CD4-positive, alpha-beta T cell treated with Interleukin-15 for 4 hours (primary cell): ENCODE results near the gene CSNK1D.
"Not testable (repeated sequence)": the region's sequence is repeated elsewhere in the genome, so short reads cannot be mapped to it uniquely, and the experiment has no call there.

Experiments
- DNase-seq: peaks from one replicate; pipeline ENCODE4 v3.0.0-alpha.2; 2020; ENCODE audit warnings: low spot score

CSNK1D gene

DNA sequence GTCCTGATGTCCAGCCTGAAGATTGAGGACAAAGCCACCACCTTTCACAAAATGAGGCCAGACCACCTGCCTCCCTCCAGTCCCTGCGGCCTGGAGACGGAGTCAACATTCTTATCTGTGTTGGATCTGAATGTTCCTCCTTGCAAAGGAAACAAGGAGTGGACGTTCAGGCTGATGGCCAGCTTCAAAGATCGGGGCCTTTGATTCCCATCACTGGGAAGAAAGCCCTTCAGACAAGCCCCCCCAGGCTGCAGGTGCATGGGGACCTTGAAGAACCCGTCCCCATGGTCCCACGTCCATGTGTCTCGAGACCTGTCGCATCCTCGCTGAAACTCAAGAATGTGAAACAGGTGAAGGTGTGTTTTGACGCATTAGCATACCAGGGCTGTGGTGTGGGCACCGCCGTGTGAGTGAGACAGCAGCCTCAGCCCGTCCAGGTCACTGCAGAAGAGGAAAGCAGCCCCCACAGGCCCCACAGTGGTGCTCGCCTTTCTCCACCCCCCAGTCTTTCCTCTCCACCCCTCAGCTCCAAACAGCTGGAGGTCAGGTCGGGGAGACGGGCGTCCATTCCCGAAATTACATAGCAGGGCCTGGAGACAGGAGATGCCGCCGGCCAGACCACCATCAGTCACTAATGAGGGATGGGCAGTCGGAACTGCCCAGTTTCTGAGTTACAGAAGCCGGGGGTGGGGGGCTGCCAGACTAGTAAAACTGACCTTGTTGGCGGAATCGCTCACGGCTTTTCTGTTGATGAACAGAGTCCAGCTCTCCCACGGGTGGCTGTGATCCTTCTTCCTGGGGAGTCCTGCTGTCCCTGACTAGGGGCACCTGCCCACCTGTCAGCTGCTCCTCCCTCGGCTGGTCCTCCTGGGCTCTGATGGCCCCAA lies 877 bp upstream of the CSNK1D start:
- DNase-seq, result no peak

DNA sequence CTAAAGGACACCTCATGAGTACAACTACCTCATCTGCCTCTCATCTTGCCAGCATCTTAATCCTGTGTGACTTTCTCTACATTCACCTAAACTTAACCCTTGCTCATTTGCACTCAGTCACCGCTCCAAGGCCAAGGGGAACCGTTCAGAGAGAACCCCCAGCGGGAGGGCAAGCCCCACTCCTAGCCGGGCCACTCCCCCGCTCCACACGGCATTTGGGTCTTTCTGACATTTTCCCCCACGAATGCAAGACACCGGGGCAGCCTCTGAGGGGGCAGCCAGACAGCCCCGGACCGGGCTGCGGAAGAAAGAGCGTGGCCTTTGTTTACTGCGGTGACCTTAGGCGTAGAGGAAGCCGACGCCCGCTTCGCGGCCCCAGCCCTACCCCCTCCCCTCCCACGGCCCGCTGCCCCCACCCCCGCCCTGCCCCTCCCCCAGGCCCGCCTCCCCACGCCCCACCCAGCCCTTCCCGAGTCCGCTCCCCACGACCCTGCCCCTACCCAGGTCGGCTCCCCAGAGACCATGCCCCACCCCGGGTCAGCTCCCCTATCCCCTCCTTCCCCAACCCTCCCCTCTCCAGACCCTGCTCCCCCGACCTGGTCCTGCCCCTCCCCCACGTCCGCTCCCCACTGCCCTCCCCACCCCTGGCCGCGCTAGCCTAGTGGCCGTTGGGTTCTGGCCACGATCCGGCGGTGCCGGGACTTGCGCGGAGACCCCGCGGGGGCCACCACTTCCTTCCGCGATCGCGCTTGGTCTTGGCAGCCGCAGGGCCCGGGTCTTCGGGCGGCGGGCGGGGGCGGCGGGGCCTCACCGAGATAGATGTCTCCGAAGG lies 789 bp downstream of the CSNK1D start:
- peak; percentile 20 for DNase-seq

DNA sequence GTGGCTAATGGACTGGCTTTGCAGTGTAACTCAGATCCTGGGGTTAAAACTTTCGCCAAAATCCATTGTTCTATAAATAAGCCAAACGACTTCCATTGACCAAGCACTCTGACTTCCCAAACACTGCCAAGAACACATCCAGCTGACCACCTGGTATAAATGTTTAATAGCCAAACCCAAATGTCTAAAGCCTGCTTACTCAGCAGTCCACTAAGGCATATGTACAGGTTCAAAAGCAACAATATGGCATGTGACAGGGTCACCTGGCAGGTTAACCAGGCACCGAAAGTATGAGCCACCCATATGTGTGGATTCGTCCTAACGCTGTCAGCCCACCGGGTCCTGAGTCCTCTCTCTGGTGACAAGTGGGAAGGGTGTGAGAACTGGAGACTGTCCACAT lies 2.1 kb downstream of the CSNK1D start:
- DNase-seq, result no peak

DNA sequence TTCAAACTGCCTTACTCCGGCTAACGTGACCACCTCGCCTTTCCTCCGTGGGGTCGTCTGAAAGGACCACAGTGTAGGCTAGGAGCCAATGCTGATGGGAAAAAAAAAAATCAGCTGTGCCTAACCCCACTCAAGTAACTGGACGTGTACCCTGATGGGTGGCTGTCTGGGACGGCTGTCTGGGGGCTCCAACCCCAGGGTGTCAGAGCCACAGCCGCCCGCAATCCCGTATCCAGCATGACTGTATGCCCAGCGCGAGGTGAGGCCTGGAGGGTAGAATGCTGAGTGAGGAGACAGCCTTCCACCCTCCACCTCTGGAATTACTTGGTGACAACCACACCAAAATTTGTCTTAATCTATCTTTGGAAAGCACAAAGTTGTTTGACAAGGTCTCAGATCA lies 2.8 kb downstream of the CSNK1D start:
- DNase-seq, result no peak

DNA sequence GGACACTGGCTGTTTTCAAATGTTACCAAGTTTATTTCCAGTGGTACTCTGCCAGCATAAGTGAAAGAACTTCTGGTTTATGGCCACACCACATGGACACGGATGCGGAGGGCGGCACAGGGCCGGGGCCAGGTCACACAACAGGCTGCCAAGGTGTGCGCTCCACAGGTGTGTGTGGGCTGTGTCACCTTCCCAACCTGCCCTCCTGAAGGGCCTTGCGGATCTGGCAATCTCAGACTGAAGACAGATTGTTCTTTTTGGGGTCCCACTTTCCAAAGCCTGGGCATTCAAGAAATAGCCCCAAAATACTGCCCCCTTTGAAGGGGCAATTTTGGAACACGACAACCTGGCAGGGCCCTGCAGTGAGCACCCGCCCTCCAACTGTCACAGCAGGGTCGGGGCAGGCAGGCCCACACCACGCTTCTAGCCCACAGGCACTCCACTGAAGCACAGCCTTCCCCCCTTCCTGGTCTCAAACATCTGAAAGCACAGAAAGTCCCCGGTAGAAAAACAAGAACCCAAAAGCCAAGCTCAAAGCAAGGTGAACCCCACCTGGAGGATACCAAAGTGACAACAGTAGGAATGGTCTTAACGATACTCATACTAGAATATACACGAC lies 3.5 kb downstream of the CSNK1D start:
- DNase-seq, result no peak

GRCh38 chr17:82269138-82269881 lies 4.2 kb downstream of the CSNK1D start:
- no peak for DNase-seq

DNA sequence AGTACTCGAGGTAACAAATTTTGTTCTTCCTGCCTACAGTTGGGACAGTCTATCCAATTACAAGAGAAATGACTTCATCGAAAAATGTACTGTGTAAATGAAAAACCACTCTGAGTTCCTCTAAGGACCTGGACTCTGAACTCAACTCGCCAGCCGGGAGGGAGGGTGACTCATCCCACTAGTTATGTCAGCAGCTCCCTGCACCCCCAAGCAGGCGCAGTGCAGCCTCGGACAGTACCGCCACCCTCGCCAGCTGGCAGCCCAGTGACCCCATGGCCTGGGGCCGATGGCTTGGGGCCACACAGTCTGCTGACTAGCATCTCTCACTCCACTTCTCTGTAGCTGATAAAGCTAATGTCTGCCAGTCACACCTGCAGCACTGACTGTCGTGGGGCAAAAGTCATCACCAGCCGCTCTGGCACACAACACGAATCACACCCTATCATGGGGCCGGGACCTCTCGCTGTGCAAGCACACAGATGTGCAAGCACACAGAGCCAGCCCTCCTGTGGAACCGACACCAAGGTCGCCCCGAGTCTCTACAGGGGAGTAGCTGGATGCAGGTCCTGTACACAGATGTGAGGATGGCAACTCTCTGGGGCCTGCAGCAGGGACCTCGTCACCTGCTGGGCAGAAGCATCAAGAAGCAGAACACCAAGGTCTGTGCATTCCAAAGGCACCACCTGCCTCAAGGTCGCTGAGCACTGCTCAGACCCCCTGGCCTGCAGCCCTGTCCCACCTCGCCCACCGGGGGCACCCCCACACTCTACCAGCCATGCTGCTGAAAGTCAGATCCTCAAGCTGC lies 5.7 kb downstream of the CSNK1D start:
- peak; percentile 45 for DNase-seq

- no peak for DNase-seq
Measured at GRCh38 chr17:82266142-82266541, 7.4 kb downstream of the CSNK1D start.

GRCh38 chr17:82263641-82264040 lies 9.9 kb downstream of the CSNK1D start:
- no peak for DNase-seq

DNA sequence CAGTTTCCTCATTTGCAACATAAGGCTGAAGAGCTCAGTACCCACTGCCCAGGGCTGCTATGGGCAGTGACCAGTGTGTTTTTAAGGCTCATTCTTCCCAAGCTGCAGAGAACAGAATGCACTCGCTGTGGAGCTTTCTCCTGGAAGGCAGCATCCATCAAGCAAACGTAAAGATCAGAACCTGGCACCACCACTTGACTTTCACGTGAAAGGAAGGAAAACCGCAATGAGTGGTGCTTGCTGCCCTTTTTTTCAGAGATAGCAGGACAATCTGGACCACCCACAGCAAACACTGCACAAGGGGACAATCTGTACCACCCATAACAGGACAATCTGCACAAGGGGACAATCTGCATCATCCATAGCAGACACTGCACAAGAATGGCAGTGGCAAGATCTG lies 11.2 kb downstream of the CSNK1D start:
- DNase-seq, result no peak

- not testable (repeated sequence) for DNase-seq
Measured at GRCh38 chr17:82259972-82260961, 13.2 kb downstream of the CSNK1D start.

DNA sequence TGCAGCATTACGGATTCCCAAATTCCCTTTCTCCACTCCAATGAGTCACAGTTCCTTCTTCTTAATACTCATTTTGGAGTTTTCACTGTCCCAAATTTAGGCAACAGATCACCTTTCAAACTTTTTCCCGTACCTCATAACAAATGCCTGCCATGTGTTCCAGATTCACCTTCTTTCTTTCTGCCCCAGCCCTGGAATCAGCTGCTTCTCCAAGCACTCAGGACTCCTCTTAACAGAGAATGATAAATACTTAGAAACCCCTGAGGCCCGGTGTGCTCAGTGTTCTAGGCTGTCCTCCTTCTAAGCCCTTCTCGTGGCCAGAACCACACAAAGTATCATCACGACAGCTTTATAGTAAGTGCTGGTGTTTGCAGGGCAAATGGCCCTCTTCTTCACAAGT lies 14.9 kb downstream of the CSNK1D start:
- DNase-seq, result no peak

GRCh38 chr17:82257473-82257872 lies 16.0 kb downstream of the CSNK1D start:
- peak; percentile 79 for DNase-seq

- DNase-seq, result no peak
Measured at GRCh38 chr17:82256242-82256885, 17.1 kb downstream of the CSNK1D start.

- DNase-seq, result no peak
Measured at GRCh38 chr17:82255402-82255972, 18.0 kb downstream of the CSNK1D start.

DNA sequence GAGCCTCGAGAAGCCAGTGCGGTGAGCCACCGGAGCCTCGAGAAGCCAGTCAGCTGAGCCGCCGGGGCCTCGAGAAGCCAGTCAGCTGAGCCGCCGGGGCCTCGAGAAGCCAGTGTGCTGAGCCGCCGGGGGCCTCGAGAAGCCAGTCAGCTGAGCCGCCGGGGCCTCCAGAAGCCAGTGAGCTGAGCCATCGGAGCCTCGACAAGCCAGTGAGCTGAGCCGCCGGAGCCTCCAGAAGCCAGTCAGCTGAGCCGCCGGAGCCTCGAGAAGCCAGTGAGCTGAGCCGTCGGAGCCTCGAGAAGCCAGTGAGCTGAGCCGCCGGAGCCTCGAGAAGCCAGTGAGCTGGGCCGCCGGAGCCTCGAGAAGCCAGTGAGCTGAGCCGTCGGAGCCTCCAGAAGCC lies 18.8 kb downstream of the CSNK1D start:
- DNase-seq, result not testable (repeated sequence)

GRCh38 chr17:82254096-82254495 lies 19.4 kb downstream of the CSNK1D start:
- DNase-seq, result not testable (repeated sequence)

DNA sequence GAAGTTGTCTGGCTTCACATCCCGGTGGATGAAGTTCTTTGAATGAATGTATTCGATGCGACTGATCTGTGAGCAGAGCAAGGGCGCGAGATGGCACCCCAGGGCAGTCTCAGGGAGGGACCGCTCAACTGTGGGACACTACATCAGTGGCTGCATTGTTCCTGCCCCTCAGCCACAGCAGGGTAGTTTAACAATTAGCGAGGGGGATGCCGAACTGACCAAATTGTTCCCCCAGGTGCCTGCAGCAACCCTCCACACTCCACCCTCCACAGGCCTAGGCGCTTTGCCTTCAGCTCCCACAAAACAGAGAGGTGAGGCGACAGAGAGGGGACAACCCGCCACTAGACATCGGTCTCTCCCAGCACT lies 20.3 kb downstream of the CSNK1D start:
- no peak for DNase-seq
